ENCODE data around the gene NME7.

Gene NME7

DNA sequence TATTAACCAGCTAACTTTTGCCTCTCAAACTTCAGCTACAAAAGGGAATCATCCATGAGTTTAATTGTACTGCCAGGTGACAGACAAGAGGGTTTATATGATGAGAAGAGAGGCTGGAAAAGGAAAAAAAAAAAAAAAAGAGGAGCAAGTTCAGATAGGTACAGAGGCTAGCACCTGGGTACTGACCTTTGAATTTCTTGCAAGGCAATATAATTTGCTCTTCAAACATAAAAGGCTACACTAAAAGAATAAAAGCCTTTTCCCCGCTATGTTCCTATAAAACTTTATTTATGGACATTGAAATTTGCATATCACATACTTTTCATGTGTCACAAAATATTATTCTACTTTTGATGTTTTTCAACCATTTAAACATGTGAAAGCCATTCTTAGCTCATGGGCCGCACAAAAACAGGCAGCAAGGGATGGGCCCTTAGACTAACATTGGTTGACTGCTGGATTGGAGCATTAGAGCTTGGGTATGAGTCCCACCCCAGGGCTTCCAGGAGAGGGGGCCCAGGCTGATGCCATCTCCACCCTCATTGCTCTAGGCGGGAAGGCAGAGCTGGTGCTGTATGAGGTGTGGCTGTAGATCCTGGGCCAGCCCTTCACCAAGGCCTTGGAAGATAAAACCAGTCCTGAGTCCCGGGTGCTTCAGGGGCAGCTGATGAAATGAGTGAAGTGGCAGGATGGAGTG lies 216.8 kb downstream of the NME7 start:
- ChIA-PET POLR2A (ENCODE audit: low non-redundant PET) (no interaction called here), CTCF (interaction anchor here (0.6 kb wide), 1 partner anchor 22 kb away, joined by 3 read pairs; no protein-coding TSS in a partner anchor)
- TF ChIP-seq, protein P1, sequence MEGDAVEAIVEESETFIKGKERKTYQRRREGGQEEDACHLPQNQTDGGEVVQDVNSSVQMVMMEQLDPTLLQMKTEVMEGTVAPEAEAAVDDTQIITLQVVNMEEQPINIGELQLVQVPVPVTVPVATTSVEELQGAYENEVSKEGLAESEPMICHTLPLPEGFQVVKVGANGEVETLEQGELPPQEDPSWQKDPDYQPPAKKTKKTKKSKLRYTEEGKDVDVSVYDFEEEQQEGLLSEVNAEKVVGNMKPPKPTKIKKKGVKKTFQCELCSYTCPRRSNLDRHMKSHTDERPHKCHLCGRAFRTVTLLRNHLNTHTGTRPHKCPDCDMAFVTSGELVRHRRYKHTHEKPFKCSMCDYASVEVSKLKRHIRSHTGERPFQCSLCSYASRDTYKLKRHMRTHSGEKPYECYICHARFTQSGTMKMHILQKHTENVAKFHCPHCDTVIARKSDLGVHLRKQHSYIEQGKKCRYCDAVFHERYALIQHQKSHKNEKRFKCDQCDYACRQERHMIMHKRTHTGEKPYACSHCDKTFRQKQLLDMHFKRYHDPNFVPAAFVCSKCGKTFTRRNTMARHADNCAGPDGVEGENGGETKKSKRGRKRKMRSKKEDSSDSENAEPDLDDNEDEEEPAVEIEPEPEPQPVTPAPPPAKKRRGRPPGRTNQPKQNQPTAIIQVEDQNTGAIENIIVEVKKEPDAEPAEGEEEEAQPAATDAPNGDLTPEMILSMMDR (conservative IDR thresholded peaks at IDR 0.05; ENCODE audit: low read depth): no peak
- no peak for DNase-seq (ENCODE audit: low spot score)
- H3K27ac ChIP-seq: no peak overlapping the region

DNA sequence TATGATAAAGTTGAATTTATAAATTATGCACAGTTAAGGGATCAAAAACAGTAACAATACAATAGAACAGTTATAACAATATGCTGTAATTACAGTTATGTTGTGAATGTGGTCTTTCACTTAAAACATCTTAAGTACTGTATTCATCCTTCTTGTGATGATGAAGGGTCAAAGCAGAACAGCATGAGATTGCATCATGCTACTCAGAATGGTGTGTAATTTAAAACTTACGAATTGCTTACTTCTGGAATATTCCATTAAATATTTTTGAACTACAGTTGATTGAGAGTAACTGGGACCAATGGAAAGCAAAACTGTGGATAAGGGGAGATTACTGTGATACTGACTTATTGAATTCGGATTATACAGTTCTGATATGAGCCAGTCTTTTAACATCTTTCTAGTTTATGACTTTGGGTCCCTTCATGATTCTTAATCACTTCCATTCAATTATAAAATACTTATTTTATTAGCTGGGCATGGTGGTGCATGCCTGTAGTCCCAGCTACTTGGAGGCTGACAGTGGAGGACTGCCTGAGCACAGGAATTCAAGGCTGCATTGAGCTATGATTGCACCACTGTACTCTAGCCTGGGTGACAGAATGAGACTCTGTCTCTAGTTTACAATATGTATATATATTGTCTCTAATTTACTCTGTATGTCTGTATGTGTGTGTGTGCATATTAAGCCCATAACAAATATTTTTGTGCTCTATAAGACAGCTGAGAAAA lies 217.9 kb downstream of the NME7 start:
- CTCF ChIA-PET: interaction anchor here (0.6 kb wide), 3 partner anchors 9 to 352 kb away, joined by 3 to 4 read pairs (median 3); no protein-coding TSS in a partner anchor
- no peak for DNase-seq (ENCODE audit: low spot score)
- TF ChIP-seq, protein P1 (conservative IDR thresholded peaks at IDR 0.05; ENCODE audit: low read depth): no peak
- POLR2A ChIA-PET (ENCODE audit: low non-redundant PET): no interaction called here
- H3K27ac ChIP-seq: no peak overlapping the region

DNA sequence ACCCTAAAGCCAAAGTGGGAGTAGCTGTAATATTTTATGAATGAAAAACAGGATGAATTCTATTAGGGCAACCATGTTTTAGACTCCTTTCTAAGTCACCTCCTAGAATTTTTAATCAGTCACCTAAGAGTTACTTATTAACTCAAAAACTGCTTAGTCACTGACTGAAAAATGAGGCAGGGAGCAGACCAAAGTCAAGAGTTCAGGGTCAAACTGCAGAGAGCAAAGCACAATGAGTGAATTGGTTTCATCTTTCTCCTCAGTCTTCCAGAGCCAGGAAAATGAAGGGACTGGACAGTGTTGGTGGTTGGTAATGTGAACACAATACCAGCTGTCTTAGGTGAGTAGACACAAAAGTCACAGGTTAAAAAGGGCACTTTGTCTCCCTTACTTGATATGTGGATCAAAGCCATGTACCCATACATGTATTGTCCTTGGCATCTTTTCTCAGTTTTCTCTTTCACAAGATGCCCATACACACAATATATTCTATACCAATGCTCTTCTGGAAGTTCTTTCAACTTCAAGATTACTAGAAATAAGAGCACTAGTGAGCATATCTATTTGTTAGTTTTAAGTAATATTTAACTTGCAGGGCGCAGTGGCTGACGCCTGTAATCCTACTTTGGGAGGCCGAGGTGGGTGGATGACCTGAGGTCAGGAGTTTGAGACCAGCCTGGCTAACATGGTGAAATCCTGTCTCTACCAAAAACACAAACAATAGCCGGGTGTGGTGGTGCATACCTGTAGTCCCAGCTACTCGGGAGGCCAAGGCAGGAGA lies 218.9 kb downstream of the NME7 start:
- POLR2A ChIA-PET (ENCODE audit: low non-redundant PET): no interaction called here
- CTCF ChIA-PET: no interaction called here
- DNase-seq (ENCODE audit: low spot score): no peak
- H3K27ac ChIP-seq: no peak overlapping the region
- TF ChIP-seq, protein P1 (conservative IDR thresholded peaks at IDR 0.05; ENCODE audit: low read depth): no peak

DNA sequence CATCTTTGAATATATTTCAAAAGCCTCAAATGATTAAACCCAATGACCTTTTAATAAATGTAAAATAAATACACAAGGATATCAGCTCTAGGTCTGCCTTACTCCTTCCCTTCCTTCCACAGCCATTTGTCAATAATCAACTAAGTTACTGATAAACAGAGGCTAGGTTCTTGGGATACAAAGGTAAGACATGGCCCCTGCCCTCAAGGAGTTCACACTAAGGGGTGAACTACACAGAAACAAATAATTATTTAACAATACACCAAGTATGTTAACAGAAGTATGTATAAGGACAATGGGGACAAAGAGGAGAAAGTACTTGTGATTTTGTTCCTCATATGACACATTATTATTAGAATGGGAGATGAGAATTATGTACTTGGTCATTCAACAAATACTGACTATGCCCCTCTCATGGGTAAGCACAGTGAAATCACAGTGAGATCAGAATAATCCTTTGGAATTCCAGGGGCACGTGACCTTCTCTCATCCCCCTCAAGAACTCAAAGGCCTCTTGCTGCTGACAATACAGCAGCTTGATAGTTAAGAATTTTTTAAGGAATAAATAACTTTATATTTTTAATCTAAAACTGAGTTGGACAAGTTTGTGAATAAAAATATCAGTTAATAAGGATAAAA lies 220.9 kb downstream of the NME7 start:
- no peak overlapping the region for H3K27ac ChIP-seq
- POLR2A ChIA-PET (ENCODE audit: low non-redundant PET): no interaction called here
- no peak for DNase-seq (ENCODE audit: low spot score)
- TF ChIP-seq, protein P1 (conservative IDR thresholded peaks at IDR 0.05; ENCODE audit: low read depth): no peak
- CTCF ChIA-PET: no interaction called here

DNA sequence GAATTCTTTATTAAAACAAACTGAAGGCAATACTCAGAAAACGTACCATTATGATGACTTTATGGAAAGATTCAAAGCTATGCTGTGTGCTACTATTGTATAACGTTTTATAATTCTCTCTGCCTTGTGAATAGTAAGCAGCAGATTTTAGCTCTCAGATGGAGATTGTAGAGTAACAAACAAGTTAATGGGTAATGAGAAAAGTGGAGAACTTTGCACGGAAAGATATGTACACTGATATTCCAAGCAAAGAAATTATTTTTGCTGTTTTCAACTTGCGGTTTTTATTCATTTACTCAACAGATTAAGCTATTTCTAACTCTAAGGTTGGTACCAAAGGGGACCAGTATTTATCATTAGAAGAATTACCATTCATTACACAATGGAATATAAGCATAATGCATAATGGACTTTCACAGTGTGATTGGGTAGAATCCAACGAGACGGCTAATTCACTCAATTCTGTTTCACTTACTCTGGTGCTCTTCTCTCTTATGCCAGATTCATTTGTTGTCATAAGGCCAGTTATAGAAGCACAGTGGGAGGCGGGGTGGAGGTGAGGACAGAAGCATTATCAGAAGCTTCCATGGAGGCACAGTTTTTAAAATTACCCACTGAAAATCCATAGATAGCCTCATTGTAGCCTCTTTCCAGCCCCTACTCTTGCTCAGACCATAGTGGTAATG lies 222.5 kb downstream of the NME7 start:
- DNase-seq (ENCODE audit: low spot score): no peak
- TF ChIP-seq, protein P1 (conservative IDR thresholded peaks at IDR 0.05; ENCODE audit: low read depth): no peak
- H3K27ac ChIP-seq: no peak overlapping the region
- POLR2A ChIA-PET (ENCODE audit: low non-redundant PET): no interaction called here
- CTCF ChIA-PET: no interaction called here
